GM12891 (cell line): ENCODE measurements around the gene CFL1.
"Not testable (repeated sequence)": the region's sequence is repeated elsewhere in the genome, so short reads cannot be mapped to it uniquely, and the experiment has no call there.

Source experiments
- PAX5 ChIP-seq: IDR thresholded peaks from 2 replicates; pipeline ENCODE4 v1.6.1; 2011; ENCODE audit warnings: low read length, moderate library complexity, mild to moderate bottlenecking; ENCODE audit not compliant: insufficient read depth, severe bottlenecking
- POLR2A ChIP-seq: IDR thresholded peaks from 2 replicates; pipeline ENCODE4 v1.6.1; 2011; ENCODE audit warnings: low read depth, low read length, control low read depth
- POLR2AphosphoS5 ChIP-seq: IDR thresholded peaks from 2 replicates; pipeline ENCODE4 v1.6.1; 2011; ENCODE audit warnings: low read depth, low read length, control low read depth
- POU2F2 ChIP-seq: IDR thresholded peaks from 2 replicates; pipeline ENCODE4 v1.6.1; 2011; ENCODE audit warnings: low read depth, mild to moderate bottlenecking, control low read depth, low read length, moderate library complexity
- SPI1 ChIP-seq: IDR thresholded peaks from 2 replicates; pipeline ENCODE4 v1.6.1; 2011; ENCODE audit warnings: low read depth, low read length, control low read depth
- TAF1 ChIP-seq: IDR thresholded peaks from 2 replicates; pipeline ENCODE4 v1.6.1; 2011; ENCODE audit warnings: low read depth, low read length, control low read depth

DNA sequence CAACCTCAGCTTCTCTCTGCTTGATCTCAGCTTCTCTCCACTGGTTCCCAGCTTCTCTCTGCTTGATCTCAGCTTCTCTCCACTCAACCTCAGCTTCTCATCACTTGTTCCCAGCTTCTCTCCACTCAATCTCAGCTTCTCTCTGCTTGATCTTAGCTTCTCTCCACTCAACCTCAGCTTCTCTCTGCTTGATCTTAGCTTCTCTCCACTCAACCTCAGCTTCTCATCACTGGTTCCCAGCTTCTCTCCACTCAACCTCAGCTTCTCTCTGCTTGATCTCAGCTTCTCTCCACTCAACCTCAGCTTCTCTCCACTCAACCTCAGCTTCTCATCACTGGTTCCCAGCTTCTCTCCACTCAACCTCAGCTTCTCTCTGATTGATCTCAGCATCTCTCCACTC lies 25.7 kb downstream of the CFL1 start:
- TF ChIP-seq POLR2AphosphoS5, TAF1, POU2F2, POLR2A, SPI1, PAX5: not testable (repeated sequence)
